GM12878 (cell line): ENCODE measurements around the gene SOAT2.

Source experiments
- ASH2L ChIP-seq: fragments of 300-600, 200-600 bp; sonication (generic); IDR thresholded peaks from 2 replicates; pipeline ENCODE4 v1.6.1; 2017; ENCODE audit warnings: low read depth, mild to moderate bottlenecking, borderline replicate concordance
- CTCF ChIP-seq, 3 experiments: IDR thresholded peaks in 2 of 3; conservative IDR thresholded peaks in 1 of 3; 2 replicates each; pipeline ENCODE4 v1.5.1; 2011; ENCODE audit warnings: low read depth in 3 of 3, low read length in 3 of 3, mild to moderate bottlenecking in 3 of 3, control low read depth in 2 of 3, moderate library complexity in 2 of 3, inconsistent platforms in 1 of 3, mixed read lengths in 1 of 3; ENCODE audit not compliant: control insufficient read depth in 2 of 3, insufficient read depth in 1 of 3; ENCODE audit errors: extremely low read depth in 1 of 3
- E4F1 ChIP-seq: fragments of 450-650 bp; IDR thresholded peaks from 2 replicates; pipeline ENCODE4 v1.6.1; 2018; ENCODE audit warnings: borderline replicate concordance, mild to moderate bottlenecking; ENCODE audit not compliant: partially characterized antibody
- EZH2 ChIP-seq: IDR thresholded peaks from 2 replicates; pipeline ENCODE4 v1.6.1; 2012; ENCODE audit warnings: low read depth, mild to moderate bottlenecking, control low read depth, inconsistent platforms, low read length, borderline replicate concordance; ENCODE audit not compliant: control insufficient read depth
- FOXM1 ChIP-seq: IDR thresholded peaks from 2 replicates; pipeline ENCODE4 v1.6.1; 2012; ENCODE audit warnings: low read depth, mild to moderate bottlenecking, inconsistent platforms, low read length, moderate library complexity
- HDAC2 ChIP-seq: fragments of 200-600 bp; sonication (generic); IDR thresholded peaks from 2 replicates; pipeline ENCODE4 v1.6.1; 2017
- MTA3 ChIP-seq: IDR thresholded peaks from 2 replicates; pipeline ENCODE4 v1.6.1; 2012; ENCODE audit warnings: low read length, inconsistent platforms, borderline replicate concordance
- POLR2A ChIP-seq: IDR thresholded peaks from 2 replicates; pipeline ENCODE4 v1.6.1; 2011; ENCODE audit warnings: low read depth, mild to moderate bottlenecking, low read length
- POLR2AphosphoS5 ChIP-seq: IDR thresholded peaks from 2 replicates; pipeline ENCODE4 v1.6.1; 2011; ENCODE audit warnings: mild to moderate bottlenecking, low read length, inconsistent platforms
- PRDM15 ChIP-seq: fragments of 450-650 bp; formaldehyde crosslinking; IDR thresholded peaks from 2 replicates; pipeline ENCODE4 v1.4.0; 2020; ENCODE audit warnings: mild to moderate bottlenecking, moderate library complexity
- RCOR1 ChIP-seq: conservative IDR thresholded peaks from 2 replicates; pipeline ENCODE4 v1.6.1; 2012; ENCODE audit warnings: low read depth, low read length, improper control_type of control experiment
- RFX5 ChIP-seq: IDR thresholded peaks from 2 replicates; pipeline ENCODE4 v1.6.1; 2011; ENCODE audit warnings: low read depth, low read length, improper control_type of control experiment
- SIN3A ChIP-seq: IDR thresholded peaks from 2 replicates; pipeline ENCODE4 v1.6.1; 2012; ENCODE audit warnings: low read depth, low read length, improper control_type of control experiment
- SMC3 ChIP-seq: IDR thresholded peaks from 2 replicates; pipeline ENCODE4 v1.6.1; 2011; ENCODE audit warnings: low read length, improper control_type of control experiment, borderline replicate concordance

GRCh38 chr12:53071591-53072551 lies 31.4 kb upstream of the SOAT2 start:
- TF ChIP-seq ASH2L (no peak), RFX5 (no peak), EZH2 (no peak), POLR2AphosphoS5 (no peak), PRDM15 (no peak), E4F1 (no peak), POLR2A (no peak), MTA3 (no peak), SMC3 (no peak), SIN3A (no peak), RCOR1 (no peak), CTCF (IDR thresholded peaks at IDR 0.05 in 2 of 3, conservative IDR thresholded peaks at IDR 0.05 in 1 of 3; ENCODE audit: control insufficient read depth in 2 of 3, extremely low read depth in 1 of 3, insufficient read depth in 1 of 3, low read depth in 3 of 3, low read length in 3 of 3) (no peak), HDAC2 (no peak), FOXM1 (no peak)
